Fibroblast of pulmonary artery (primary cell): ENCODE measurements around the gene KPTN.

Experiments used
- DNase-seq: peaks from one replicate; pipeline ENCODE4 v3.0.0-alpha.2; 2010; ENCODE audit warnings: low read depth
- H3K4me3 ChIP-seq: replicated peaks from 2 replicates; pipeline ENCODE4 v1.5.1; 2011; ENCODE audit warnings: low read depth, mild to moderate bottlenecking, control low read depth, low read length, moderate library complexity
- TF ChIP-seq, protein P1 (sequence below): IDR thresholded peaks from 2 replicates; pipeline ENCODE4 v1.5.1; 2011; ENCODE audit warnings: mild to moderate bottlenecking, control low read depth, low read length, inconsistent platforms; ENCODE audit errors: missing control alignments

The KPTN gene

GRCh38 chr19:47483800-47484690 is at the start of gene KPTN:
KPTN (minus strand) TSS chr19:47484219; CDS start chr19:47484160, 59 bp downstream.
- peak within 1 kb of the TSS; percentile 70 for H3K4me3 ChIP-seq
- TF ChIP-seq, protein P1, sequence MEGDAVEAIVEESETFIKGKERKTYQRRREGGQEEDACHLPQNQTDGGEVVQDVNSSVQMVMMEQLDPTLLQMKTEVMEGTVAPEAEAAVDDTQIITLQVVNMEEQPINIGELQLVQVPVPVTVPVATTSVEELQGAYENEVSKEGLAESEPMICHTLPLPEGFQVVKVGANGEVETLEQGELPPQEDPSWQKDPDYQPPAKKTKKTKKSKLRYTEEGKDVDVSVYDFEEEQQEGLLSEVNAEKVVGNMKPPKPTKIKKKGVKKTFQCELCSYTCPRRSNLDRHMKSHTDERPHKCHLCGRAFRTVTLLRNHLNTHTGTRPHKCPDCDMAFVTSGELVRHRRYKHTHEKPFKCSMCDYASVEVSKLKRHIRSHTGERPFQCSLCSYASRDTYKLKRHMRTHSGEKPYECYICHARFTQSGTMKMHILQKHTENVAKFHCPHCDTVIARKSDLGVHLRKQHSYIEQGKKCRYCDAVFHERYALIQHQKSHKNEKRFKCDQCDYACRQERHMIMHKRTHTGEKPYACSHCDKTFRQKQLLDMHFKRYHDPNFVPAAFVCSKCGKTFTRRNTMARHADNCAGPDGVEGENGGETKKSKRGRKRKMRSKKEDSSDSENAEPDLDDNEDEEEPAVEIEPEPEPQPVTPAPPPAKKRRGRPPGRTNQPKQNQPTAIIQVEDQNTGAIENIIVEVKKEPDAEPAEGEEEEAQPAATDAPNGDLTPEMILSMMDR = peak; percentile 87
- peak; percentile 93 for DNase-seq

GRCh38 chr19:47531640-47532387 is 47.8 kb upstream of the KPTN start:
- no peak for DNase-seq
- no peak overlapping the region for H3K4me3 ChIP-seq
- TF ChIP-seq, protein P1 = no peak

- DNase-seq = no peak
- TF ChIP-seq, protein P1 = no peak
Observed at GRCh38 chr19:47529018-47529742, 45.2 kb upstream of the KPTN start.

DNA sequence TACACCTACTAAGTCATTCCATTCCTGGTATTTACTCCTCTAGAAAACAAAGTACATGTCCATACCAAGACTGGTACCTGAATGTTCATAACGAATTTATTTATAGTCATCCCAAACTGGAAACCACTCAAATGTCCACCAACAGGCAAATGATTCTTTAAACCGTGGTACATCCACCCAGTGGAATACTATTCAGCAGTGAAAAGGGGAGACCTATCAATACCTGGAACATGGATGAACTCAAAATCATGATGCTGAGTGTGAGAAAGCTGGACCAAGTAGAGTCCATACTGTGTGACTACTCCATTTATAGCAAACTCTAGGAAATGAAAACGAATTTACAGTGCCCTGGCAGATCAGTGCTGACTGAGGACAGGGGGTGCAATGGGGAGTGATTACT is 42.8 kb upstream of the KPTN start:
- DNase-seq = no peak
- no peak overlapping the region for H3K4me3 ChIP-seq
- TF ChIP-seq, protein P1 = no peak

More at GRCh38 chr19:47529018-47529742, 45.2 kb upstream of the KPTN start:
- no peak overlapping the region for H3K4me3 ChIP-seq

GRCh38 chr19:47523473-47523872 is 39.5 kb upstream of the KPTN start:
- no peak for DNase-seq
- no peak overlapping the region for H3K4me3 ChIP-seq
- TF ChIP-seq, protein P1 = no peak

- no peak for DNase-seq
- TF ChIP-seq, protein P1 = no peak
- no peak overlapping the region for H3K4me3 ChIP-seq
Observed at GRCh38 chr19:47521473-47522180, 37.6 kb upstream of the KPTN start.
